ENCODE data around the gene PI4KA.
"Not testable (repeated sequence)": the region's sequence is repeated elsewhere in the genome, so short reads cannot be mapped to it uniquely, and the experiment has no call there.

Gene PI4KA

DNA sequence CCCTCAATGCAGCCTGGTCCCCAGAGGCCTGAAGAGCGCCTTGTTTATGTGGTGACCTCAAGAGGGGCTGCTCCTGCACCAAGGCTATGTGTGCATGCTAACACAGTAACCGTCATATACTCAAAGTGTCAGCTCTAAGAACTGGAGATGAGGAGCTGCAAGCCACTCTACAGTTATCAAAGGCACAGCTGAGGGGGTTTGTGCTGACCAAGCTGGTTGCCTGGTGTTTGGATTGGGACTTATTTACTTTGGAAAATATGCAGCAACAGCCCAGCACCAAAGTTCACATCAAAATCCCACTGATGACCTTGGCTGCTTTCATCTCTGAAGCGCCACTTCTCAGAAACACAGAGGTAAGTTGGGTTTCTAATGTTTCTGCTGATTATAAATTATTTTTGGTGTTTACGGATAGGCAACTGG lies 84.8 kb downstream of the PI4KA start, which contains the start of gene SERPIND1:
TSS of gene SERPIND1 (plus strand) at position 321 of the 420 bp plus-strand sequence. CDS start 5,200 bp downstream, outside the sequence.
- no peak for DNase-seq

GRCh38 chr22:20771918-20772625 lies 86.5 kb downstream of the PI4KA start:
- DNase-seq, result no peak

DNA sequence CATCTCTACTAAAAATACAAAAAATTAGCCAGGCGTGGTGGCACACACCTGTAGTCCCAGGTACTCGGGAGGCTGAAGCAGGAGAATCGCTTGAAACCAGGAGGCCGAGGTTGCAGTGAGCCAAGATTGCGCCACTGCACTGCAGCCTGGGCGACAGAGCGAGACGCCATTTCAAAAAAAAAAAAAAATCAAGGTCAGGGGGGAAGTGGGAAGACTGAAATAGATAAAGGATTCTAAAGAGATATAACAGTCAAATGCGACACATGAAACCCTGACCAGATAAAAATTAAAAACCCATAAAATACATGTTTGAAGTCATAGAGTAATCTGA lies 89.2 kb downstream of the PI4KA start:
- not testable (repeated sequence) for DNase-seq

GRCh38 chr22:20766530-20766929 lies 92.1 kb downstream of the PI4KA start:
- DNase-seq, result no peak

DNA sequence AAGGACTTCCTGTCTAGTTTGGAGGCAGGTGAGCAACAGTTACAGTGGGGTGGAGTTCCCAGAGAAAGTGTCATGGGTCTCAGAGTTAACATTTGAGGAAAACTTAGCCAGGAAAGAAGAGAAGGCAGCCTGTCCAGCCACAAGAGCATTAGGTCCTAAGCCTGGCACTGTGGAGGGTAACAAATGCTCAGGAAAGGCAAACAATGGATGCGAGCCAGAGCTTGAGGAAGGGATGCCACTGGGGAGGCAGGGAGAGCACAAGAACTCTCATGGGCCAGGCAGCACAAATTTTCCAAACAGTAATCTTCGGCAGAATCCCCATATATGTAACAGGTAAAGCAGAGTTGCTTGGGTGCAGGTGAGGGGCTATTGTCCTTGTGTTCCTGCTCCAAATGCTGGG lies 92.7 kb downstream of the PI4KA start:
- DNase-seq, result no peak

DNA sequence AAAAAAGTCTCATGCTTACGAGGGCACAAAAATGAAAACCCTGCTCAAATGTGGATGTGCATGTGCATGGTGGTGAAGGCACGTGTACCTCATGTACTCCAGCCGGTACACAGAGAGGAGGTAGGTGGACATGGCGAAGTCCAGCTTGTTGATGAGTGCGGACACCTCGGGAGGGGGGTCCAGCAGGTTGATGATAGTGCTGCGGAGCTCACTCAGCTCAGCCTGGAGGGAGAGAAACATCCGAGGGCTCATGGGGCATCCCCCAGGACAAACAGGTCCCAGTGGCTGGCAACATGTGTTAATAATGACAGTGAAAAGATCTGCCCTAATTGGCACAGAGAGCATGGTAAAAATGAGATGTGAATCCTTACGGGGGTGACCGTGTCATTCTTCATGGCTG lies 93.9 kb downstream of the PI4KA start:
- no peak for DNase-seq

DNA sequence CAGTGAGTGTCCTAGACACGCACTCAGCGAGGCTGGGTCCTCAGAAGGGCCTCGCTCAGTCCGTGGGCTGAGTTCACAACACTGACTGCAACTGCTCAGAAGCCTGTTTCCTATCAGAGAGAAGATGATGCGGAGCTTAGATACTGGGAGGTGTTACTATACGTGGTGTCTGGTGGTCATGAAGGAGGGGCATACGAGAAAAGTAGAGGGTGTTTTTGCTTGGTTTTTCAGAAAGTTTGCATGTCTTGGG lies 94.2 kb downstream of the PI4KA start:
- no peak for DNase-seq

DNA sequence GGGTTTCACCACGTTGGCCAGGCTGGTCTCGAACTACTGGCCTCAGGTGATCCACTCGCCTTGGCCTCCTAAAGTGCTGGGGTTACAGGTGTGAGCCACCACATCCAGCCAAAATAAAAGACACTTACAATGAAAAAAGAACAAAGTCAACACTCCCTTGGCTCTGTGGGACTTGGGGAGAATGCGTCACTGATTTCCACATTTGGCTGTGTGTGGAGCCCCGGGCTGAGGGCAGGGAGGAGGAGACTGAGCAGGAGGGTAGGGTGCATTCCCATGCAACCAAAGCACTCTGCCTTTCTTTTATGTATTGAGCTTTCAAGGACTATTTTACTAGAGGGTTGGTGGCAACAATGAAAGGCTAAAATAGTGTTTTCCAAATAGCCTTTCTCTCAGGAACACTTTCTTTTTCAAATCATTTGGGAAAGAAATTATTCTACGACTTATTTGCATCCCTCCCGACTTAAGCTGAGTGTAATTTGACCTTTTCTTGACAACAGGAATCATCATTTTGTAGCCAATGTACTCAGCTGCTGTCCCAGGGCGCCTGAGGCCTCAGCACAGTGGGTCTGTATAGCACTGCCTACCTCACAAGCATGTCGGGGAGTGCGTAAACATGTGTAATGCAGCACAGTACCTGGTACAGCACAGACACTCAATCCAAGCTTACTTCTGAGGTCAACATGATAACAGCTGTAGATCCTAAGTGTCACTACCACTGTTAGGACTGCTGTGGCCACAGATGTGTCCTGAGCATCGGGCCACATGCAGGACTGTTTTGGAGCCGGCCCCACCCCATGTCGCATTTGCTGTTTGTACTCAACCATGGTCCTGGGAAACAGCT lies 94.8 kb downstream of the PI4KA start:
- DNase-seq, result no peak

DNA sequence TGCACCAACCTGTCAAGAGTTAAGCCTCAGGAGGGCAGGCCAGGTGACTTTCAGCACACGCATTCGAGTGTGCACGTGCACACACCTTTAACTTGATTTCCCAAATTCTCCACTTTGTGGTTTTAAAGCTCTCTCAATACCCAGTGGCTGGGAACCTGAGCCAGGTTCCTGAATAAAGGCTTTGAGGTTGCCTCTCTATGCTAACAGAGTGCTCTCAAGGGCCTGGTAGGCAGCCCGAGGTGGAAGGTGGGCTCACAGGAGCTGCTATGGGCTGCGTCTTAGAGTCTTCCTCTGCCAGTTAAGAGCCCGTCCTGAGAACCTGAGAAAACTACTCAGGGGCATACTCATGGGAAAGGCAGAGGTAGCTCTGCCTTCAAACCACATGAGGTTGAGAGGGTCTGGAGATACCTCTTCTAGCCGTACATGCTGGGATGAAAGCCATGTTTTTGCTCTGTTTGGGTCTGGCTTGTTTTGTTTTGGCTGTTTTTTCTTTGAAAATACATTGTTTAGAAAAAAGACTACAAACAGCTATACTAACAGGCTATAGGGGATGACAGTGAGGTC lies 96.3 kb downstream of the PI4KA start:
- no peak for DNase-seq

DNA sequence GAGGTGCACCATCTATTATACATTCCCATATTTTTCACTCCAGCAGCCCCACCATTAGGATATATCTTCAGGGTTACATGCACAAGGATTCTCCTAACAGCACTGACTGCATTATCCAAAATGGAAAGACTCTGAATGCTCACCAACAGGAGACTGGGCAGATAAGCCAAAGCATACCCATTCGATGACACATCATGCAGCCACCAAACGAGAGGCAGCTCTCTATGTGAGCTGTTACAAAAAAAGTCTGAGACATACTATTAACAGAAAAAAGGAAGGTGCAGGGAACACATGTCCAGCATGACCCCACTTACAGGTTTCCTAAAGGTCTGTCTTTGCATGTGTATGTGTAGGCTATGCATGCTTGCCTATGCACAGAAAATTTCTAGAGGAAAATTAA lies 97.1 kb downstream of the PI4KA start:
- no peak for DNase-seq

DNA sequence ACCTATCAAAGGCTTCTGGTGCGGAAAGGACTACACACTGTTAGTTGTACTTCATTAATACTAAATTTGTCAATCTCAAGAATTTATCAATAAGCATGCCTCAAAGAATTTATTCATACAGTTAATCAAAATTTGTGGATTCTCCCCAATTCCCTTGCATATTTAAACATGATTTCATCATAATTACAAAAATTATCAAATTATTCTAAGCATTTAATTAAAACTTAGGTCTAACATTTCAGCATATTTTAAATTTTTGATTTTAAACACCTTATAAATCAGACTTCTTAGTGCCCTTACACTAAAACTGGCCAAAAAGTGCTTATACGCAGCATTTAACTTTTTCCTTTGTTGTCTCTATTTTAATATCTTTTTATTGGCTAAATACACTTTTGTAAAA lies 98.5 kb downstream of the PI4KA start:
- DNase-seq, result no peak

DNA sequence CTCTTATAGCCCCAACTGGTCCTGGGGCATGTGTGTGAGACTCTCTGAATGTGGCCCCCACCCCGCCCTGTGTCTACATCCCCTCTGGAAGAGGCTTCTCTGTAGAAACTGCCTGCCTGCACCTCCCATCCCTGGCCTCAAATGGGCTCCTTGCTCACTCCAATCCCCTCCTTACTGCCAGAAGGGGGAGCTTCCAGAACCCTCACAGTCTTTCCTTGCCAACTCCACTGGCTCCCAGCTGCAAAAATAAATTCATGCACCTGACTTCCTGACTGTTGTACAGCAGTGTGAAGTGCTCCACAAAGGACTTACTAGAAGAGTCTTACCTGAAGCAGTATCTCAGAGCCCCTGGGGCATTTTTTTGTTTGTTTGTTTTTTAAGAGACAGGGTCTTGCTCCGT lies 99.9 kb downstream of the PI4KA start:
- DNase-seq, result no peak

GRCh38 chr22:20756846-20757245 lies 101.8 kb downstream of the PI4KA start:
- DNase-seq, result no peak

GRCh38 chr22:20752873-20753272 lies 105.7 kb downstream of the PI4KA start:
- no peak for DNase-seq

DNA sequence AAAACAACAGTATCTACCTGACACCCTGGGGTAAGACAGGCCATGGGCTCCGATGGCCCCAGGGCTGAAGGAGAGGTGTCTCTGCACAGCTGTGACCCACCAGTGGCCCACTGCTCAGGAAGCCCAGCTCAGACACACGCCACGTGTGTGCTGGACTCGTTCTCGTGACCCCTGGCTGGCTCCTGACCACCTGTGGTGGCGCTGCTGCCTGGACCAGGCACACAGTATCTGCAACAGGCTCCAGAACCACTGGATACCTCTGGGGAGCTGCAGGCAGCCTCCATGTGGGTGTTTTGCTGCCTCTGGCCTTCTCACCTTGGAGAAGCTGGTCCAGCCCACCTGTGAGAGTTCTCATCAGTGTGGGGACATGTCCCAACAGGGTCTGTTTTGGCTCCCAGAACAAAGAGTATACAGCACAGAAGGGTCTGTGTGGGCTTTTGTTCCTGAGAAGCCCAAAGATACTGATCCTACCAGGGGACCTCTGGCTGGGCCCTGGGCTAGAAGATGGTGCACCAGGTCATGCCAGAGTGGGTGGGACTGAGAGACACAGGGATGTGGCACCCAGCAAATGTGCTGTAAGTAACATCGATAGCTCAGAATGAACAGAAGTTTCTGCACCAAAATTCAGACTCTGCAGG lies 106.4 kb downstream of the PI4KA start:
- no peak for DNase-seq

- DNase-seq, result no peak
Observed at GRCh38 chr22:20751185-20751851, 107.3 kb downstream of the PI4KA start.

DNA sequence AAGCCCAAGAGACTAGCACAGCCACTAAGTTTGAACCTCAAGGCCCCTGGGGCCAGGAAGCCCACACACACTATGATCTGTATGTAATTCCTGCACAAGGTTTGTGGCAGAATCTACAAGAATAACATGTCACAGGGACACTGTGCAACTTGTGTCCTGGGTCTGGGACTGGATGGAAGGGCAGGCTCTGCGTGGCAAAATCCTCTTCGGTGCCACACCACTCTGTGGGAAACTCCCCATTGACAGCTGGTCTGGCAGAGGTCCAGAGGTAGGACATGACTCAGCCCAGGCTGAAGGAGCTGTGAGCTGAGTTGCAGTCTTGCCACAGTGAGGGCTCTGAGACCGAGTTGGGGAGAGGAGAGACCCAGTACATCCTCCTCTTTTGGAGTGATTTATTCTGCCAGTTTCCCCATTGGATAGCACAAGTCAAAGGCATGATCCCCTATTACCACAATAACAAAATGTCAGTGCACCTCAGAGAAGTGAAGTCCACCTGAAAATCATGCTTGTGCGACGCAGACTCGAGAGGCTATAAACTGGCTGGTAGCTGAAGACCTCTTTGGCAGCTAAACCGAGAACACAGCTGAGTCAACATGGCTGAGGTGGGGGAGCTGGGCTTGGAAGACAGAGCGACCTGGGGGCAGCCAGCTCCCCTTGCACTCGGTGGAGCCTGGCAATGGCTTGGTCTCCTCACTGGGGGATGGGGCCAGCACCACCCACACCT lies 108.0 kb downstream of the PI4KA start:
- DNase-seq, result no peak

DNA sequence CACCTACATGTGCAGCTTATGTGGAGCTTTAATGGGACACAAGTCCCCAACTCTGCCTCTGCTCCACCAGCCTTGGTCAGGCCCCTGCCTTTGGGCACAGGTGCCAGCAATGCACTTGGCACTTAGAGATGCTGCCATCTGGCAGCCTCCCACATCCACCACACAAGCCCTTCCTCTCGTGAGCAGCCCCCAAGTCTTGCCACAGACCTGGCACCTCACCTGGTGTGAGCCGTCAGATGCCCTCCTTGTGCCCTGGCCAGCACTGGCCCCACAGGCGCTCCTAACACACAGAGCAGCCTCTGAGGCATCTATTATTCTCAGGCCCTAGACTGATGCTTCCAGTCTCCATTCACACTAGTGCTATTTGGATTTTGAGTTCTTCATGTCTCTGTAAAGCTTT lies 109.2 kb downstream of the PI4KA start:
- DNase-seq, result no peak

DNA sequence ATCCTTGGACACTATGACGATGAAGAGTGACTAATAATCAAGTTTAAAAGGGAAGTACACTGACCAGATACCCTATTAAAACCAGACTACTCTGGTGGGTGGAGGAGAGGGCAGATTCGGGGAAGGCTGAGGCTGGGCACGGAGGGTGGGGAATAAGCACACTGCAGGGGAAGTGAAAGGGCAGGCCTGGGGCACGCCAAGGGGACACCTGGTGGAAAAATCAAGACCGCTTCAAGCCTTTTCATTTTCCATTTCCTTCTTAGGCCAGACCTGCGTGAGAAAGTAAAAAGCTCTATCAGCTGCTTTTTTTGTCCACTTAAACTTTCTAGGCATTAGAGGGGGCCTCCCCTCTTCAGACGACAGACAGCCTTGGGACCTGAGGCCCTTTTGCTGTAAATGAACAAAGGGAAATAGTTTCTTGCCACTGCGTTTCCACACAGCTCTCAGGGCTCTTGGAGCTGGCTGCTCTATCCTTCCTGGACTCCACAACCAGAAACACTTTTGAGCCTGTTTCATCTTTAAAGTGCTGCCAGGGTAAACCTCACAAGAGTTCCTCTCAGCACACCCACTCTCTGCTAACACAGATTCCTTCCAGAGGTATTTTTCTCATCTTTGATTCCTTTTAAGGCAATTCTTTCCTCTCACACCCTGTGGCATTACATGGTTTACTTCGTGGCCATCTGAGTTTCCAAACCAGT lies 109.7 kb downstream of the PI4KA start:
- no peak for DNase-seq

GRCh38 chr22:20748082-20748481 lies 110.5 kb downstream of the PI4KA start:
- no peak for DNase-seq

DNA sequence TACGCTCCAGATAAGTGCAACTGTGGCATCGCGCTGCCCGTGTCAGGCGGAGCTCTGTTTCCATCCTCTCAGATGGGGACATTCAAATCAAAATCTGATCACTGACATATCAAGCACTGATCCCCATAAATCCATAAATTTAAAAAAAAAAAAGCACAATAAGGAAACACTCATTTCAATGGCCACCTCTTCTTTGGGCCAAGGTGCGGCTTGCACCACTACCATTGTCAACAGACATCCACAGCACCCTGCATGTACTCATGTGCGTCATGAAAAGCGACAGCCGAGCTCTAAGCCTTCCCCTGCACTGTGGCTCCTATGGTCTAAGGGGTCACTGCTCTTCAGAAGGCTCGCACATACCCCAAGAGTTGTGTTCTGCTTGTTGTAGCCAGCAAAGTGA lies 111.4 kb downstream of the PI4KA start:
- DNase-seq, result no peak

All from NK-92 treated with Interleukin-12 subunit alpha and Interleukin-12 subunit beta, amount 100 ng/mL, for 24 hours (cell line).